NCI-H1694 treated with DMSO at 0.1 percent for 48 hours (cell line): ENCODE measurements around the gene UQCRH.

Experiments
- DNase-seq: peaks from one replicate; lab custom pipeline; 2025; lab: John Stamatoyannopoulos, UW

UQCRH gene

DNA sequence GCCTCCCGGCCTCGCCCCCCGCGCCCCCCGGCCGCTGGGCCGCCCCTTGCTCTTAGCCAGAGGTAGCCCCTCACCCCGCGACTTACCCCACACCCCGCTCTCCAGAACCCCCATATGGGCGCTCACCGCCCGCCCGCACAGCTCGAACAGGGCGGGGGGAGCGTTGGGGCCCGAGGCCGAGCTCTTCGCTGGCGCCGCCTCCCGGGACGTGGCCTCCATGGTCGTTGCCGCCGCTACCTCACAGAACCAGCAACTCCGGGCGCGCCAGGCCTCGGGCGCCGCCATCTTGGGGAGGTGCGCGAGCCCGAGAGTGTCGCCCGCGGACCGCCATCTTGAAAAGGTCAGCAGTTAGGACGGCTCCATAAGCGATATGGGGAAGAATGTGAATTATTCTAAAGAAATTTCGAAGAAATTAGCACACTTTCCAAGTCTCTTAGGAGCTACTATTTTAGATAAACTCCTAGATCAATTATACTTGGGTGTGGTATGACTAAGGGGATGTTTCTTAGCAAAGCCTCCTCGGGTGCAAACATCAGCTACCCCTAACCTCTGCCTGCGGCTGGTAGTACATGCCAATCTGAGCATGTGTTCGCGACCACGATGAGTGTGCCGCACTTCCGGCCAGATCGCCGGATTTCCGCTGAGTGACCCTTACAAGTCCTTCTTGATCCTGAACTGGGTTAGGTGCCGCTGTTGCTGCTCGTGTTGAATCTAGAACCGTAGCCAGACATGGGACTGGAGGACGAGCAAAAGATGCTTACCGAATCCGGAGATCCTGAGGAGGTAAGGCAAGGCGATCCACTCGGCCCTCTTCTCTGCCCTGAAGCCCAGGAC lies at the start of gene UQCRH, which contains the start of gene LRRC41:
Gene UQCRH, plus strand, starts transcription at position 661 of the 834 bp plus-strand sequence. Its CDS starts 69 bp downstream, at position 730.
Gene LRRC41, minus strand, starts transcription at position 579 of the 834 bp plus-strand sequence. Its CDS starts 294 bp downstream, at position 285.
- DNase-seq: peak; percentile 99

DNA sequence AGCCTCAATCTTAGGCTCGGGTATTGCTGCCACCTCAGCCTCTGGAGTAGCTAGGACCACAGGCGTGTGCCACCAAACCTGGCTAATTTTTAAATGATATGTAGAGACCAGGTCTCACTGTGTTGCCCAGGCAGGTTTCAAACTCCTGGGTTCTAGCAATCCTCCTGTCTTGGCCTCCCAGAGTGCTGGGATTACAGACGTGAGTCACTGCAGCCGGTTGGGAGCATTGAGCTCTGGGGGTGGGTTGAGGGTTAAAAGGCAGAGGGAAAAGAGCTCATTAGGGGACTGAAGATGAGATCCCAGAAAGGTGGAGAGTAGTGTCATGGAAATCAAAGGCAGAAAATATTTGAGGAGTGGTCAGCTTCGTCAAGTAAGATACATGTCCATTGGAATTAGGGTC lies 48.8 kb upstream of the UQCRH start:
- DNase-seq: no peak

DNA sequence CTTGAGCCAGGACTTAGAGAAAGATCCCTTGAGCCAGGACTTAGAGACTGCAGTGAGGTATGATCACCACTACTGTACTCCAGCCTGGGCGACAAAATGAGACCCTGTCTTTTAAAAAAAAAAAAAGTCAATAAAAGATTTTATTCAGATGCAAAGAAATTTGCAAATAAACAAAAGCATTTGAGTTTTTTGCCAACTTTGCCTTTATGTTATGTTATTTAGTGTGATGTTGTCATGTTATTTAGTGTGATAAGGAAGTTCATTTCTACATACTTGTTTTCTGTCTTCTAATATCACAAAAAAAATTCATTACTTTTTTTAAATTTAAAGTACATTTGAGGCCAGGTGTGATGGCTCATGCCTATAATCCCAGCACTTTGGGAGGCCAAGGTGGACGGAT lies 47.0 kb upstream of the UQCRH start:
- DNase-seq: no peak

DNA sequence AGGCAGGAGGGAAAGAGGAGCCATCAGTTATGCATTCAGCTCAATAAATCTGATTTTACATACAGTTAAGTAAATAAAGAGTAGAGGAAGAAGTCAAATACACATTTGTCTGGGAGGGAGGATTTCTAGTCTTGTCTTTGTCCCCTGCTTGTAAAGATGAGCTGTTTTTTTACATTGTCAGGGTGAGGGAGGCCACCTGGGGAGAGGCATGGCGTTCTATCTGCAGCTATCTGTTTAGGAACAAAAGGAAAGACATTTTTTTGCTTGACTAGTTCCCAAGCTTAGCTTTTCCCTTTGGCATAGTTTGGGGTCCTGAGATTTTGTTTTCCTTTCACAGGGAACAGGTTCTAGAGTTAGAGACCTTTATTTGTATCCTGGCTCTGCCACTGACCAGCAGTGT lies 41.0 kb upstream of the UQCRH start:
- DNase-seq: no peak

DNA sequence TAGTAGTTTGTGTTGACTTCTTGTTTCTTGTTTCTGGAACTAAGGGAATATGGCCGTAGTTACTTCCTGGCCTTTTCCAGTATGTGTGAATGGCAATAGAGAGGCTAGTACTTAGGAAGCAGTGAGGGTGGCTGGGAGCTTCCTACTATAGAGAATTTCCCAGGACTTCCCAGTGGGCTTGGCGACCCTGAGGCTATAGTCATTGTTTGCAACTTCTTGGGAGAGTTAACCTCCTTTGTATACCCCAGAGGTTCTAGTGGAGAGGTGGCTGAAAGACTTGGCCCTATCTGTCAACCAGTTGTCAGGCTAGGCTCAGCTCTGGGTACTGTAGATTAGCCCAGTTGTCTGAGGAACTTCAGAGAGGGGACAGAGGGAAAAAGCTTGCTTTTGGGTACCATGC lies 40.4 kb upstream of the UQCRH start:
- DNase-seq: no peak

DNA sequence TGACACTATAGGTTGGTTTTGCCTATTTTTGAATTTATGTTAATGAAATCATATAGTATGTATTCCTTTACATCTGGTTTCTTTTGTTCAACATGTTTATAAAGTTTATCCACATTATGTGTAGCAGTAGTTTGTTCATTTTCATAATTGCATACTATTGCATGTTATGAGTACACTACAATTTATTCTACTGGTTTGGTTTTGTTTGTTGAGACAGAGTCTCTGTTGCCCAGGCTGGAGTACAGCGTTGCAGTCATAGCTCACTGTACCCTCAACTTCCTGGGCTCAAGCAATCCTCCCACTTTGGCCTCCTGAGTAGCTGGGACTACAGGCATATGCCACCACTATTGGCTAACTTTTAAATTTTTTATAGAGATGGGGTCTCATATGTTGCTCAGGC lies 34.9 kb upstream of the UQCRH start:
- DNase-seq: no peak

DNA sequence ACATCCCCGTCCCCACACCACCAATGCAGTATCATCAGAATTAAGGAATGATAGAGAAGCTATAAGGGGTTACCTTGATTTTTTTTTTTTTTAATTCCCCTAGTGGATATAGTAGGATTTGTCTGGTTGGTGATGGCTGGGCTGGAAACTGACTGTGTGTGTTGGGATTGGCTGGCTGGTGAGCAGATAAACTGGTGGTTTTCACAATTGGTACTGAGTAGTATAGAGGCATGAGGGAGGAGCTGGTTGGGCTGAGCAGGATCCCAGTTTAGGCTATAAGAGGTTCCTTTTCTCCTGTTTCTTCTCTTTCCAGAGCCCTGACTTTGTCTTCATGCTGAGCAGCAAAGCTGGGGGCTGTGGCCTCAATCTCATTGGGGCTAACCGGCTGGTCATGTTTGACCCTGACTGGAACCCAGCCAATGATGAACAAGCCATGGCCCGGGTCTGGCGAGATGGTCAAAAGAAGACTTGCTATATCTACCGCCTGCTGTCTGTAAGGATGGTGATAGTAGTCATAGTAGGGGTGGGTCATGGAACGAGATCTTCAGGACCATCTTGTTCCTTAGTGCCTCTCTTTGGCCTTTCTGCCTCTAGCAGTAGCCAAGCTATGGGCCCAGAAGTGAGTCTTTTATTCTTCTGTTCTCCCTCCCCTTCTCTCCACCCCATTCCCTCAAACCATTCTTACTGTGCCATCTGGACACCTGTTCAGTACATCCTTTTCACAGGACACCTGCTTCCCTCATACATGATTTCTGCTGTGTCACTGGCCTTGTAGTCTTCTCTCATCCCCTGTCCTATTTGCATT lies 29.1 kb upstream of the UQCRH start:
- no peak for DNase-seq

DNA sequence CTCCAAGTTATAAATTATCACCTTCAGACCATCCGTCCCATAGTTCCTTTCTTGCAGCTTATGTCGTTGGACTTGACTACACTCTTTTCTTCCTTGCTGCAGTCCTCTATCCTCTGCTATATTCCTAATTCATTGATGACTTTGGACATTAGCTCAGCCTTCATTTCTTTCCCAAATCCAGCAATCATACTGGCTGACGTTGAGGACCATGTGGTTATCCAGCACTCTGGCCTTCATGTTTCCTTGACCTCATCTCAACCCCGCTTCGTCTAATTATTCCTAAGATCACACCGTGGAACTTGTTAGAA lies 28.5 kb upstream of the UQCRH start:
- no peak for DNase-seq

DNA sequence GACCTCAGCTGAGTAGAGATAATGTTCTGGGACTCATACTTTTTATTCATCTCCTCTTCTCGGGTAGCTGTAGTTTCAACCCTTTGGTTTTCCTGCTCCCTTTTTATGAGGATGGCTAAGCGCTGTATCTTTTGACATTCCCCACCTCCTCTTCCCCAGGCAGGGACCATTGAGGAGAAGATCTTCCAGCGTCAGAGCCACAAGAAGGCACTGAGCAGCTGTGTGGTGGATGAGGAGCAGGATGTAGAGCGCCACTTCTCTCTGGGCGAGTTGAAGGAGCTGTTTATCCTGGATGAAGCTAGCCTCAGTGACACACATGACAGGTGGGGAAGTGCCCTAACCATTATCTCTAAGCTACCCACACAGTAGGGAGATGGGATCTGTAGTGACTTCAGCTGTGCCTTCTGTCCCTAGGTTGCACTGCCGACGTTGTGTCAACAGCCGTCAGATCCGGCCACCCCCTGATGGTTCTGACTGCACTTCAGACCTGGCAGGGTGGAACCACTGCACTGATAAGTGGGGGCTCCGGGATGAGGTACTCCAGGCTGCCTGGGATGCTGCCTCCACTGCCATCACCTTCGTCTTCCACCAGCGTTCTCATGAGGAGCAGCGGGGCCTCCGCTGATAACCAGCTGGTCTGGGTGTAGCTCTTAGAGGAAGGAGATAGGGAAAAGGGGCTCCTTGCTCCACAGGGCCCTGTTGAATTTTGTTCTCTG lies 25.7 kb upstream of the UQCRH start:
- no peak for DNase-seq

DNA sequence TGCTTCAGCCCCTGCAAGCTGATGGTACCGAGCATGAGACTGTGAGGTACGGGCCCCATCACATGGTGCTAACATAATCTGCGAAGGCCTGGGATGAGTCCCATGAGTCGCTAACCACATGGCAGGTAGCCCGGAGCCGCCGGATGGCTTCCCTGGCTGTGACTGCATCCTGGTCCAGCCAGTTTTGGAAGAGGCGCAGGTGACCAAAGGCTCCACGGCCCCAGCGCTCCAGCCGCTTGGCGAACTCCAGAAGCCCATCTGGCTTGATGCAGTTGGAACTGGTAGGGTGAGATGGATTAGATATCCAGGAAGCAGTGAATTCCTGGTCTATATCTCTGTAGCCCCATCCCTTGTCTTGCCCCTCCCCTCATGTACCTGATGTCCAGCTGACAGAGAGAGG lies 24.7 kb upstream of the UQCRH start:
- no peak for DNase-seq

DNA sequence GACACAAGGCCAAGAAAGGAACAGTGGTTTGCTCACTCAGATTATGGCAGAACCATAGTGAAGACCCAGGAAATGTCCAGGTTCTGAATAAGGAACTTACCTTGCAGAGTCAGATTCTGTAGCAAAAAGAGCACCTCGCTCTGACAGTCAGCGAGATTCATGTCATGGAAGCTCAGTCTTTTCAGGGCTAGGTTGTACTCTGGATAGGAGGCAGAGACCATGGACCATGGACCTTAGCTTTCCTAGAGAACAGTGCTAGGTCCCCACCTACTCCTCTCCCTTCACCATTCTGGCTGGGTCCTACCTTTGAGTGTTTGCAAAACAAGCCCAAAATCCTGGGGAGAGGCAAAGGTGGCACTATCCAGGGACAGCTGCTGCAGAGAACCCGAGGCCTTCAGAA lies 23.4 kb upstream of the UQCRH start:
- no peak for DNase-seq

DNA sequence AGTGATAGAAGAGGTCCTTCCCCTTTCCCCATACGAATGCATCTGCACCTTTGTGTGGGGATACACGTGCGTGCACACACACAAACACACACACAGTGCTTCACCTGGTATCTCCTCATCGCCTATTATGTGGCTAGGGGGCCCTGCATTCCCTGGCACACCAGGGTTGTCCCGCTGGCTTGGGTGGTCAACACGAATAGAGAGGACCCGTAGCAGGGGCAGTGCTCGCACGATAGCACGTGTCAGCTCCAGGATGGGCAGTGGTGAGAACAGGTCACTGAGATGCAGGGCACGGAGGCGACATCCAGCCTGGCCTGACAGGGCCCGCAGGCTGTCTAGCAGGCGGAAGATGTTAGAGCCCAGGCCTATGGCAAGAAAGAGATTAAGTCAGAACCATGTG lies 22.5 kb upstream of the UQCRH start:
- no peak for DNase-seq

DNA sequence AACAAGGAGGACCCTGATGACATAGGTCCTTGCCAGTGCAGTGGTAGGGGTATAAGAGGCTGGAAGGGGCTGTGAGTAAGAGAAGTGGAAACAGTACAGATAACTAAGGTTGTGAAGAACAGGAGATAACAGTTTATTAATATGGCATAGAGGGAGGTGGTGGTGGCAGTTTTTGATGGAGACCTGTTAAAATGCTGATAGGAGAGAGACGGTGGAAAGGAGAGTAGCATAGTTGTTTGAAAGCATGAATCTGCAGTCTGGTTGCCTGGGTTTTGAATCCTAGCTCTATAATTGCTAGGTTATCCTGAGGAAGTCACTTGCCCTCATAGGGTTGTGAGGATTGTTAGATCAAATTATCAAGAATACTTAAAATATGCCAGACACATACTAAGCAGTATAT lies 19.4 kb upstream of the UQCRH start:
- no peak for DNase-seq

DNA sequence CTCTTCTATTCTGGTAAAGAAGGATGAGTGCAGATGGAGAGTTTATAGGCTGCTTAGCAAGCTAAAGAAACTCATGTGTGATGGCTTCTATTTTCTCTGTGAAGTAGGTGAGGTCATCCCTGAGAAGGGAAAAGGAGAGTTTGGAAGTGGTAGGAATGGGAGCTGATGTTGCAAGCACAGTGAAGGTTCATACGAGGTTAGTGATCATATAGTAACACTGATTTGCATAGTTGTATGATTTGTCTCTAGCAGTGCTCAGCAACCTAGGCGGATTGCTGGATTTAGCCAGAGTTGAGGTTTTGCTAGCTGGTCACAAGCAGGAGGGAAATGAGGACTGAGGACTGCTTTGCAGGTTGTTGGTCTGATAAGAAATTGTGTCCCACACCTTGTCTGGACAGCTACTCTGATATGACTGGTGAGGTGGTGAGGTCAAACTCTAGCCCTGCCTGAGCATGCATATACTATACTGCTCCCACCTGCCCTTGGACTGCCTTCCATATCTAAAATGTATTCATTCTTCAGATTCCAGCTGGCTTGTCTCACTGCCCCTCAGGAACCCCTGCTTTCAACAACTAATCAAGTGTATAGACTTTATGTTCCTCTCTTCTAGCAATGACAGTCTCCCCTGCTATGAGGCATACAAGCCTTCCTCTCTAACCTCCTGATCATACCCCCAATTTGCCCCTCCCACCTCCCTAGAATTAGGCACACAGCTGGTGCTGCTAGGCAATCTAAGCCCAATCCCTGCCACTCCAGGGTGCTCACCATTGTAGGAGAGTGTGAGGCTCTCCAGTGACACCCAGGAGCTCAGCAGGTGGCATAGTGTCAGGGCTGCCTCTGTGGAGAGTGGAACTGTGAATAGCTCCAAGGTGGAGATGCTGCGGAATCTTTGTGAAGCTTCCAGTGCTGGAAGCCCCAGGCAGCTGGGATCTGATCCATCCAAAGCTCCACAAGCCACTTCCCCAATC lies 18.6 kb upstream of the UQCRH start:
- no peak for DNase-seq

DNA sequence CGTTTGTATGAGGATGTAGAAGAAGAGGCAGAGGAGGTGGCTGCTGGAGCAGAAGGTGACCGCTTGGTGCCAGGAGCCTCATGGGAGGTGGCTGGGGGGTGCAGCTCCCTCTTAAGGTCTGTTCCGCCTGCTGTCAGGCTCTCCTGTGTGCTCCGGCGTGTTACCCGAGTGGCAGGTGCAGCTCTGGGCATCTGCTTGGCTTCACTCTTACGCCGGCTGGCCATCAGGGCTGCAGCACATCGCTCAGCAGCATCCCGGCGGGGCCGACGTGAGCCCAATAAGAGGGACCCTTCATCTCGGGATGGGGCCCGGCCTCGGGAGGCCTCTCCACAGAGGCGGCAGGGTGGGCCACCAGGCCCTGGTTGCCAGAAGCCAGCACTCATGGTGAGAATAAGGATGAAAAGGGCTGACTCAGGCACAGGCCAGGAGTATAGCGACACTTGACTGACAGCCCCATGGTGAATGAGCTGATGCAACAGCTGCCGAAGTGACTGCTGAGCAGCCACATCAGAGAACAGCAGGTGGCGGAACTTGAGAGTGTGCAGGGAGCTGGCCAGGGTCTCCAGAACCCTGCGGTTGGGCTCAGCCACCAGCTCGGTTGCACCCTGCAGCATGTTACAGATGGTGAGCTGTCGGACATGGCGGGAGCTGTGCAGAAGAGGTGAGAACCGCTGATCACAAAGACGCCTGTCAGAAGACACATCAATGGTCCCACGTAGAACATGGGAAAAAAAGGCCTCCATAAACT lies 17.6 kb upstream of the UQCRH start:
- DNase-seq: peak; percentile 91

DNA sequence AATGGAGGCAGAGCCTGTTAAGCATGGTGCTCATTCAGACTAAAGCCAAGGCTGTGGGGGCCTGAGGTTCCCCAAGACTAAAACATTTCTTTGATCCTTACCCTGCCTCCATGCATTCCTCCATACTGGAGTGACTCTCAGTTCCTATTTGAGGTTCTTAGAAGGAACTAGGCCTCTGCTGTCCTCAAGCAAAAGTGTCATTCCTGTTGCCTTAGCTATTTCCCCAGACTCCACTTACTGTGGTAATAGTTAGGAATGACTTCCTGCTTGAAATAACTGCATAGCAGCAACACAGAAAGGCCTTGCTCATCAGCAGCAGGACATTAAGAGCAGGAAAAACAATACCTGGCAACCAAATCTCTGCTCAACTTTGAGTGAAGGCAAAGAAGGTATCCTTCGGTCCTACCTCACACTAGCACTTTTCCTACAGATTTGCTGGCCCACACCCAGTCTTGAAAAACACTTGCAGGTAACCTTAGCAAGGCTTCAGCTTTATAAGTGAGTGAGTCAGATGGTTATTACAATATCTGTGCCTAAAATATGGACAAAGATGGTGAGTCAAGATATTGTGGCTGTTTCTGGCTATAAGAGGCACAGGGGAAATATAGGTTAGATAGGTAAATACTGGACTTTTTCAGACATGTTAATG lies 14.9 kb upstream of the UQCRH start:
- no peak for DNase-seq

DNA sequence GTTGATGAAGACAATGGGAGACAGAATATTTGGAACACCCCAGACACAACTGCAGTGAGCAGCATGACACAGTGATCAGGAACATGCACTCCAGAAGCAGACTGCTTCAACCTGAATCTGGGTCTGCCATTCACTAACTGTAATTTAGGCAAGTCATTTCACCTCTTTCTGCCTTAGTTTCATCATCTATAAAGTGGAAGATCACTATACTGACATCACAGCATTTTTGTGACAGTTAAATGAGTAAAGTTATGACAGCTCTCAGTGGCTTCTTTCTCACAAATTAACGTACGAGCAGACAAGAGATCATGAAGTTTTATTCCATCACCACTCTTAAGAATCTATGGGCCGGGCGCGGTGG lies 14.4 kb upstream of the UQCRH start:
- no peak for DNase-seq

DNA sequence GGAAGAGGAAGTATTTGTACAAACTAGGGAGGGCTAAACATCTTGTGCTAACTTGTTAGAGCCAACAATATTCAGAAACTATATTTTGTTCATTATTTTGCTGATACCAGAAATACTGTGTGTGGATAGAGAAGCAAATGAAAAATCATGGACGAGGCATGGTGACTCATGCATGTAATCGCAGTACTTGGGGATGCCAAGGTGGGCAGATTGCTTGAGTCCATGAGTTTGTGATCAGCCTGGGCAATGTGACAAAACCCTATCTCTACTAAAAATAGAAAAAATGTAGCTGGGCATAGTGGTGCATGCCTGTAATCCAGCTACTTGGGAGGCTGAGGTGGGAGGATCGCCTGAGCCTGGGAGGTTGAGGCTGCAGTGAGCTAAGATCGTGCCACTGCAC lies 13.5 kb upstream of the UQCRH start:
- peak; percentile 12 for DNase-seq

DNA sequence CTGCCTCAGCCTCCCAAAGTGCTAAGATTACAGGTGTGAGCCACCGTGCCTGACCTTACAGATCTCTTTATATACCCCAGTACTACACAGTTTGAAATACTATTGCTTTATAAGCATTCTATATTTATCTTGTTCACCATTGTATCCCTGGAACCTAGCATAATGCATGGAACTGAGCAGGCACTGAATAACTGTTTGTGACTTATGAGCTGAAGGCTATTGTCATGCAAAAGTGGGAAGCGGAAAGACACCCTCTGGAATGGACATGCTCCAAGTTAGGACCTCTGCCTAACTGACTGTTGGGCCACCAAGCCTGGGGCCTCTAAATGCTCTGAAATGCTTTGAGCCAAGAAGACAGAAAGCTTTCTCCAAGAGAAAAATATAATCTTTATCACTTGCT lies 8.2 kb upstream of the UQCRH start:
- DNase-seq: no peak

DNA sequence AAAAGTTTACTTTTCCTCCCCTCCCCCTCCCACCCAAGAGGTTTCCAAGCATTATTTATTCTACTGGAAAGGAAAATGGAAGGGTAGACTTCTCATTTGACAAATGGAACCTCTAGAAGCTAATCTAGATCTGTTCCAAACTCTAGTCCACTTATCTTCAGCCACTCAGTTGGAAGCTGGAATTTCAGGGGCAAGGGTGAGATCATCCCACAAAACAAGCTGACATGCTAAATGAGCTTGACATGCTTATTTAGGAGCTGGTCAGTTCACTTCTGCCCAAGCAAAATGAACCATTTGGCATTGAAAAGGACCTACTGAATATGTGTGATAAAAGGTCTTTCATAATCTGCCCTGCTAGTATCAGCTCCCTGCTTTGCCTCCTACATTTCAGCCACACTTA lies 5.1 kb upstream of the UQCRH start:
- no peak for DNase-seq
